CD4-positive, alpha-beta T cell (primary cell): ENCODE measurements around the gene PWWP2A. TPM values are rescaled to one million over a fixed set of nuclear protein-coding genes. Genes with fewer than 3 reads are reported as not detected.

ENCODE experiments used
- ATAC-seq: fragments of 200-7000 bp; cut with Tn5 transposase; one replicate; pipeline ENCODE4 v1.10.0; 2022; ENCODE audit warnings: mild to moderate bottlenecking; ENCODE audit not compliant: poor library complexity
- CTCF ChIA-PET: fragments of 350-600 bp; sonication (Branson Sonifier 250); formaldehyde crosslinking; loops from one replicate; lab custom pipeline; 2021; ENCODE audit warnings: antibody characterized with exemption, inconsistent platforms; lab: Charles Lee
- POLR2A ChIA-PET: fragments of 350-600 bp; sonication (Branson Sonifier 250); formaldehyde crosslinking; loops from one replicate; lab custom pipeline; 2021; ENCODE audit warnings: antibody characterized with exemption, inconsistent platforms; lab: Charles Lee
- DNase-seq, 14 experiments: peaks; one replicate each; pipeline ENCODE4 v3.0.0-alpha.2; 2013 to 2020; ENCODE audit warnings: mixed read lengths in 2 of 14
- H3K27ac ChIP-seq, 2 donors: one replicate each; pipeline versions ENCODE4 v1.5.1 to v1.7.0; 2013; ENCODE audit warnings: low read length in 2 of 2, low read depth in 1 of 2, mild to moderate bottlenecking in 1 of 2
- H3K27me3 ChIP-seq, 2 experiments: 1 replicate in 1 of 2; 2 replicates in 1 of 2; pipeline versions ENCODE4 v1.6.1 to v1.7.0; 2013; ENCODE audit warnings: low read length in 2 of 2, control low read depth in 1 of 2, mild to moderate bottlenecking in 1 of 2, moderate library complexity in 1 of 2; ENCODE audit not compliant: insufficient read depth in 2 of 2, control insufficient read depth in 1 of 2
- H3K36me3 ChIP-seq: one replicate; pipeline ENCODE4 v1.6.1; 2013; ENCODE audit warnings: low read length, control low read depth; ENCODE audit not compliant: insufficient read depth
- H3K4me1 ChIP-seq: one replicate; pipeline ENCODE4 v1.6.1; 2013; ENCODE audit warnings: low read length, control low read depth; ENCODE audit not compliant: insufficient read depth
- H3K4me3 ChIP-seq: one replicate; pipeline ENCODE4 v1.5.1; 2013; ENCODE audit warnings: mild to moderate bottlenecking, low read length, moderate library complexity
- H3K9me3 ChIP-seq, 2 experiments: 1 replicate in 1 of 2; 2 replicates in 1 of 2; pipeline versions ENCODE4 v1.6.1 to v1.7.0; 2013; ENCODE audit warnings: low read length in 2 of 2, mild to moderate bottlenecking in 2 of 2, control low read depth in 1 of 2, moderate library complexity in 1 of 2; ENCODE audit not compliant: control insufficient read depth in 1 of 2, insufficient read depth in 1 of 2
- H3K27ac Mint-ChIP-seq: one replicate; pipeline ENCODE4 v1.8.0; 2020; ENCODE audit warnings: mixed read lengths
- H3K27me3 Mint-ChIP-seq: one replicate; pipeline ENCODE4 v1.8.0; 2021; ENCODE audit warnings: mixed read lengths
- H3K36me3 Mint-ChIP-seq: one replicate; pipeline ENCODE4 v1.8.0; 2021; ENCODE audit warnings: low read depth, mixed read lengths
- H3K4me1 Mint-ChIP-seq: one replicate; pipeline ENCODE4 v1.8.0; 2021; ENCODE audit warnings: low read depth, mixed read lengths
- H3K4me3 Mint-ChIP-seq: one replicate; pipeline ENCODE4 v1.8.0; 2020; ENCODE audit warnings: mild to moderate bottlenecking, mixed read lengths
- H3K9me3 Mint-ChIP-seq: one replicate; pipeline ENCODE4 v1.8.0; 2020; ENCODE audit warnings: mixed read lengths
- intact Hi-C, 2 experiments: fragments of 100-400 bp; cut with DNase I in 1 of 2; cut with micrococcal nuclease in 1 of 2; formaldehyde crosslinking; loops; one replicate each; pipeline versions ENCODE4 v1.15.1 to v1.9.0; 2023 to 2025; cut with DNase I, micrococcal nuclease
- total RNA-seq, 174 experiments: library from RNA in 2 of 174; stranded (reverse) in 2 of 174; gene quantifications; one replicate each; pipeline ENCODE4 v1.2.3 and lab custom pipeline; 2021 to 2026
- TF ChIP-seq, protein P1 (sequence below): fragments of 200-600 bp; IDR thresholded peaks from one replicate; pipeline ENCODE4 v1.8.0; 2022; ENCODE audit warnings: antibody characterized with exemption, mild to moderate bottlenecking

PWWP2A gene
- total RNA-seq, 2 experiments from 2014 or later: 18.2 to 23.2 TPM

DNA sequence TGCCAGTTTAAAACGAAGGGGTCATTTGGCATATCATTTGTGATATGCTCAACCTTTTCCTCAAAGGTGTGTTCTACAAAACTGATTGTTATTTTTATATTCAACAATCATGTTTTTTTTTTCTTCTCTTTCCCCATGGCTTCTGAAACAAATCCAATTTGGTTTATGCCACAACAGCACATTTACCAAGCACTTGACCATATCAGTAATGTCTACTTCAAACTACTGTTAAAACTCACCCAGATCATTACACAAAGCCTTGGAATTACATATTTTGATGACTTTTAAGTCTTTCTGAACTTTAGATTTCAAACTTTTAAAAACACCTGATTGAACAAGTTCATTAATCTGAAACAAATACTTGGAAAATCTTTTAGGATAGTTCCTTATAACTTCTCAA, 29.2 kb downstream of the PWWP2A start:
- Mint-ChIP-seq H3K4me3 (no peak overlapping the region), H3K4me1 (peaks cover 4% of the 10 kb centered on the region), H3K27me3 (no peaks in the 10 kb centered on the region), H3K36me3 (peaks cover 46% of the 10 kb centered on the region), H3K27ac (no peak overlapping the region), H3K9me3 (no peaks in the 10 kb centered on the region)
- Histone ChIP-seq H3K27me3 (no peaks in the 10 kb centered on the region), H3K27ac (no peak overlapping the region), H3K9me3 (no peaks in the 10 kb centered on the region), H3K4me1 (no peaks in the 10 kb centered on the region), H3K36me3 (peaks cover 29% of the 10 kb centered on the region), H3K4me3 (no peak overlapping the region)
- TF ChIP-seq, protein P1, sequence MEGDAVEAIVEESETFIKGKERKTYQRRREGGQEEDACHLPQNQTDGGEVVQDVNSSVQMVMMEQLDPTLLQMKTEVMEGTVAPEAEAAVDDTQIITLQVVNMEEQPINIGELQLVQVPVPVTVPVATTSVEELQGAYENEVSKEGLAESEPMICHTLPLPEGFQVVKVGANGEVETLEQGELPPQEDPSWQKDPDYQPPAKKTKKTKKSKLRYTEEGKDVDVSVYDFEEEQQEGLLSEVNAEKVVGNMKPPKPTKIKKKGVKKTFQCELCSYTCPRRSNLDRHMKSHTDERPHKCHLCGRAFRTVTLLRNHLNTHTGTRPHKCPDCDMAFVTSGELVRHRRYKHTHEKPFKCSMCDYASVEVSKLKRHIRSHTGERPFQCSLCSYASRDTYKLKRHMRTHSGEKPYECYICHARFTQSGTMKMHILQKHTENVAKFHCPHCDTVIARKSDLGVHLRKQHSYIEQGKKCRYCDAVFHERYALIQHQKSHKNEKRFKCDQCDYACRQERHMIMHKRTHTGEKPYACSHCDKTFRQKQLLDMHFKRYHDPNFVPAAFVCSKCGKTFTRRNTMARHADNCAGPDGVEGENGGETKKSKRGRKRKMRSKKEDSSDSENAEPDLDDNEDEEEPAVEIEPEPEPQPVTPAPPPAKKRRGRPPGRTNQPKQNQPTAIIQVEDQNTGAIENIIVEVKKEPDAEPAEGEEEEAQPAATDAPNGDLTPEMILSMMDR: no peak
- intact Hi-C loops: no loop called here
- ATAC-seq (no peak), DNase-seq (no peak)
- CTCF ChIA-PET: no interaction called here
- POLR2A ChIA-PET: no interaction called here

DNA sequence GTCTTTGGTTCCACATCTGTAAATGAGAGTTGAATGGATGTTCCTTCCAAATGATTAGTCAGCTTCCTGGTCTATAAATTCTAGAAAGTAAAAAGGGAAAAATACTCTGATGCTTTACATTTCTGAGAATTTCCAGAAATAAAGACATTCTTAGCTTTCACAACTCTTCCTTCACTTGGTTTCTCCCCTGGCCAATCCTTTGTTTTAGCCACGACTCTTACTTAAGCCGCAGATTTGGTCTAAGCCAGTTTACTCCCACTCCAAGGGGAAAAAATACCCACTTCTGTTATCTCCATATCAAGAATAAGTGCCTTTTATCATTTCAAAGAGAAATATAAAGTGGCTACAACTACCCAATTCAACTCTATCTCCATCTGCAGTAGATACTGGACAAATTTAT, 29.7 kb downstream of the PWWP2A start:
- TF ChIP-seq, protein P1: no peak
- no peaks in the 10 kb centered on the region for H3K27me3 Mint-ChIP-seq
- Histone ChIP-seq H3K36me3 (peaks cover 29% of the 10 kb centered on the region), H3K27ac (no peak overlapping the region), H3K9me3 (no peaks in the 10 kb centered on the region), H3K27me3 (no peaks in the 10 kb centered on the region), H3K4me3 (no peak overlapping the region), H3K4me1 (no peaks in the 10 kb centered on the region)
- H3K4me3 Mint-ChIP-seq: no peak overlapping the region
- intact Hi-C loops: no loop called here
- ATAC-seq (no peak), DNase-seq (no peak)
- H3K4me1 Mint-ChIP-seq: peaks cover 4% of the 10 kb centered on the region
- ChIA-PET POLR2A (no interaction called here), CTCF (no interaction called here)
- H3K27ac Mint-ChIP-seq: no peak overlapping the region
- H3K36me3 Mint-ChIP-seq: peaks cover 44% of the 10 kb centered on the region
- H3K9me3 Mint-ChIP-seq: no peaks in the 10 kb centered on the region

DNA sequence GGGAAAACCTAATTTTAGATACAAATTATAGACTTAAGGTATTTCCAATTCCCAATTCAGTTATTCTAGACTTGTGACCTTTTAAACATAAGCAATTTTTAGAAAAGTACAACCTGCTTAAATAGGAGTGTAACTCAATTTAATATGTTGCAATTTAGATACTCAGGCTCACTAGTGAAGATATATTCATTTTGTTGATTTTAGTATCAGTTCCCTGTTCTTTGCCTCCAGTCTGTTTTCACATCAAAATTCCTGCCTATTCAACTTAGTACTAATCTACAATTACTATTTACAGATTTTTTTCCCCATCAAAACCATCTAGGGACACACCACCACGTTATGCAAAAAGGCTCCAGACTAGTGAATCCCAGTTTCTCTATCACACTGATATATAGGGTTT, 30.4 kb downstream of the PWWP2A start:
- ChIA-PET CTCF (no interaction called here), POLR2A (no interaction called here)
- Histone ChIP-seq H3K9me3 (no peaks in the 10 kb centered on the region), H3K36me3 (peaks cover 23% of the 10 kb centered on the region), H3K4me3 (no peak overlapping the region), H3K4me1 (no peaks in the 10 kb centered on the region), H3K27ac (no peak overlapping the region), H3K27me3 (no peaks in the 10 kb centered on the region)
- TF ChIP-seq, protein P1: no peak
- ATAC-seq (no peak), DNase-seq (no peak)
- peaks cover 37% of the 10 kb centered on the region for H3K36me3 Mint-ChIP-seq
- H3K27ac Mint-ChIP-seq: no peak overlapping the region
- H3K4me3 Mint-ChIP-seq: no peak overlapping the region
- H3K9me3 Mint-ChIP-seq: no peaks in the 10 kb centered on the region
- peaks cover 4% of the 10 kb centered on the region for H3K4me1 Mint-ChIP-seq
- H3K27me3 Mint-ChIP-seq: no peaks in the 10 kb centered on the region
- intact Hi-C loops: no loop called here
